Measurements from ENCODE around the gene PLP2.

DNA sequence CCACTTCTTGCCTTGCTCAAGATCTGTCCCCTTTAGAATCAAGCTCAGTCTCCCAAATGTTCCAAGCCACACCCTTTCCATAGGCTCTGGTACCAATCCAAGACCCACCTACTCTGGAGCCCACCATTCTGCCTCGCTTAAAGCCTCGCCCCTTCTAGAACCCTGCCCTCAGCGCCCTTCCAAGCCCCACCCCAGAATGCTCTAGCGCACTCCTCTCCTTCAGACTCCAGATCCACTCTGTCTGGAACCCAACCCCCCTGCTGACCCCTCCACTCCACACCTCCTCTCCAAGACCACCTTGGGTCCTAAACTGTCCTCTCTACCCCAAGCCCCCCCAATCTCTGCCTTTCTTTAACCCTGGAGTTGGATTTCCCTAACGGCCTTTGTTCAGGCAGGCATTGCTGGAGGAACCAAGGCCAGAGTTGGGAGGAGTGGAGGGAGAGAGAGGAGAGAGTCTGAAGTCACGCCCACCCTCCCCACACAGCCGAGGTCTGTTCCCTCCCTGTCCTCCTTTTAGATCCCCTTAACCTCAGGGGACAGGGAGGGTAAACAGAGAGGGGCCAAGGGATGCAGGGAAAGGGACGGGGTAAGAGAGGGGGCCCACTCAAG, 16.9 kb downstream of the PLP2 start:
- no peak for TF ChIP-seq CTCF (IDR thresholded peaks at IDR 0.05; ENCODE audit: low read depth, low read length, poor library complexity, severe bottlenecking)
- no peak for TF ChIP-seq EZH2phosphoT487 (IDR thresholded peaks at IDR 0.05; ENCODE audit: borderline replicate concordance, low read length)

Data from DOHH2 (cell line).